ENCODE measurements around the gene MYL12B.
"Not testable (repeated sequence)": the region's sequence is repeated elsewhere in the genome, so short reads cannot be mapped to it uniquely, and the experiment has no call there.

The MYL12B gene

DNA sequence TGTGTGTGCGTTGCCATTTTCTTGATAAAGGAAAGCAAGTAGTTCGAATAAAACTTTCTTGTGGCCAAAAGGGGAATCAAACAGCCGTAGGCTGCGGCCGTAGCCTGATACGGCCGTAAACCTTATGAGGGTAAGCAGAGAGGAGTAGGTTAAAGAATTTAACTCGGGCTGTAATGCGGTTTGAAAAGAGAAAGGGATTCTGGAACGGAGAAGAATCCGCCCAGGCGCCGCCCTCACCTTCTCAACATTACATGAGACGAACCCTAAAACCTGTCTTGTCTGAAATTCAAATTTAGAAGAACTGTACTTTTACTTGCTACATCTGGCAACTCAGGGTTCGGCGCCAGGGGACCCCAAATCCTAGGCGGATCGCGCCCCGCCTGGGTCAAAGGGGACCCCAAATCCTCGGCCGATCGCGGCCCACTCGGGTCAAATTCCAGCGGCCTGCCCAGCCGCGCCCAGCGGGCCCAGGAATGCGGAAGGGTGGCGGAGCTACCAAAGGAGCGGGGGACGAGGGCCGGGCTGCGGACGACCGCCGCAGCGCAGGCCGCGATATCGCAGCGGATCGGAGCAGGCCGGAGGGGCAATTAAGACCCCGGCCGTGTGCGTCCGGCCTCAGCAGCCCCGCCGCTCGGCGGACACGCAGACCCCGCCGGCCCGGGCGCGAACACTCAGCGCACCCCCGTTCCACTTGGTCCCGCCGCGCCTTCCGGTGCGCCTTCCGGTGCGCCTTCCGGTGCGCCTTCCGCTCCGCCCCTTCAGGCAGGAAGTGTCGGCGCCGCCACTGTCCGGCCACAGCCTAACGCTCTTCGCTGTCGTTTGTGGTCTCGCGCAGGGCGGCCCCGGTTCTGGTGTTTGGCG lies at the start of gene MYL12B:
MYL12B (plus strand) TSS at position 761 of the 861 bp plus-strand sequence. CDS start 10,766 bp downstream, outside the sequence.
- peak in 1 of 2 donors; percentile 58 for DNase-seq (ENCODE audit: low read depth in 2 of 2)

DNA sequence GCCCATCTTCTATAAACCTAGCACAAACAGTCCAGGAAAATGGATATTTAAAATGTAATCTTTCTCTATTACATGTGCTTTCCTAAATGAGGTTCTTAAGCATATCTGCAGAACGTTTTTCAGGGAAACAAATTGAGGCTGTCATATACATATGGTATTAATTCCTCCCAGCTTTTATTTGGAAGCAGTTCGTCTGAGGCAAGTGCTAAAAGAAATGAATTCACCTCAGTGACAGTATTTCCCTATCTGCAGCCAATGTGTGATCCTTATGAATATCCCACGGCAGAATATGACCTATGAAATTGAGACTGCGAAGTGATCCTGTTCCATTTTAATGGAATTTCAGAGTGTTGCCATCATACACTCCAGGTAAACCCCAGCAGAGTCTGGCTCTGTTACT lies 49.3 kb upstream of the MYL12B start:
- DNase-seq (ENCODE audit: low read depth in 2 of 2) = no peak

- DNase-seq (ENCODE audit: low read depth in 2 of 2) = no peak
Observed at GRCh38 chr18:3213300-3214059, 48.5 kb upstream of the MYL12B start.

DNA sequence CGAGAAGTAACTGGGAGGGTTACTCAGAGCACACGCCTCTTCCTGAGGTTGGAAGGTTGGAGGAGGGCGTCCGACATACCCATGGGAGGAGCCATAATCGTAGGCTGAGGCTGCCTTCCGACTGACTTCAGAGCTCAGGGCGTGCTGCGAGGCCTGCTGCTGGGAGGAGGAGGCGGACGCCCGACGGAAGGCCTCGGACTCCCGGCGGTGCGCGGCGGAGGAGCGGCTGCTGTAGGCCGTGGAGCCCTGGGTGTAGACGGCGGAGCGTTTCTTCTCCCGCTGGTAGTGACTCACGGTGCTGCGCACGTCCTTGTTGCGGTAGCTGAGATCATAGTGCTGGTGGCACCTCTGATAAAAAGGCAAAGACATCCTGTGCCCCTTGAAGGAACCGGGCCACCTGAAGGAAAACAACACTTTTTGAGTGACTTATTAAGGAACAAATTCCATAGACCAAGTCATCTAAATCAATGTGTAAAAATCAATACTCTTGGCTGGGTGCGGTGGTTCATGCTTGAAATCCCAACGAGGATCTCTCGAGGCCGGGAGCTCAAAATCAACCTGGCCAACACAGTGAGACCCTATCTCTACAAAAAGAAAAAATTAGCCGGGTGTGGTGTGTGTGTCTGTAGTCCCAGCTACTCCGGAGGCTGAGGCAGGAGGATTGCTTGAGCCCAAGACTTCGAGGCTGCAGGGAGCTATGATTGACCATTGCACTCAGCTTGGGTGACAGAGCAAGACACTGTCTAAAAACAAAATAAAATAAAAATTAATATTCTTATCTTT lies 46.9 kb upstream of the MYL12B start:
- no peak for DNase-seq (ENCODE audit: low read depth in 2 of 2)

- DNase-seq (ENCODE audit: low read depth in 2 of 2) = no peak
Observed at GRCh38 chr18:3216987-3217386, 44.9 kb upstream of the MYL12B start.

DNA sequence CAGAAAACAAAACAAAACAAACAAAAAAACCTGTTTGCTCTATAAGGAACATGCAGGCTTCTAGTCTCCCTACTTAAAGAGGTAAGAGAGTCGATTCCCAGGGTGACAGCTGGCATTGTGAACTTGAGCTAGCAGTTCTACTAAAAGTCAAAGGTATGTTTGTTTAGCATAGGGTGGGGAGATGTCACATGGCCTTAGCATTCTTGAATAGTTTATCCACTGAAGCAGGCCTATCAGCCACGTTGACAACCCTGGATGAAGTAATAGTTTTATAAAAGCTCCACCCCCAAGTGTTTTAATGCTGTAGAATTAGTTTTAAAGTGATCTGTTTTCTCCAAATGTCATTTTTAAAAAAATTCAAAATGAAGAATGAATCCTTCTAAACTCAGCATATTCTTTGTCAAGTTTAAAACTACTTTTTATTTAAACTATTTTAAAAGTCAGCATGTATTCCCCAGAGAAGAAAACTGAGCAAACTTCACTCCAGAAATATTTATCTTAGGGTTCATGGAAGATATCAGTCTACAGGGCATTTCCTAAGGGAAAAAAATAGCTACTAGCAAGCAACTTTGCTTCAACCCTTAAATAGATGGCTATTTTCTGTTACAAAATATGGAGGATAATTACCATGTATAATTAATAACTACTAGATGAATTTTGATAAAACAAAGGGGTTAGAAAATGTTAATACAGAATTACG lies 43.8 kb upstream of the MYL12B start:
- DNase-seq (ENCODE audit: low read depth in 2 of 2) = no peak

GRCh38 chr18:3218819-3219218 lies 43.1 kb upstream of the MYL12B start:
- DNase-seq (ENCODE audit: low read depth in 2 of 2) = no peak

DNA sequence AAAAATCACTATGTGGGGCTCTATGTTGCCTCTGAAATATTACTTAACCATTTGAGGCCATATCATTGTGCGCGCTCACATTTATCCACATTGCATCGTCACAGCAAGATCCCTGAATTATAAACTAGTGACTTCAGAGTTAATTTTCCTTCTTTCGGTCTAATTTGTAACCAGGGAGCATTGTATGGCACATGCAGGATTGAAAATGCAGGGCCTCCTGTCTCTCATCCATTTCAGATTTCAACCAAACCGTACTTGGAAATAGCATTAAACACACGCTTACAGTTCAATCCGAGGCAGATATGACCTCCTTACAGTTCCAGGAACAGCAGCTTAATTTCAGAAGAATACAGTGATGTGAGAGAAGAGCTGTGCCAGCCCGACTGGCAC lies 42.7 kb upstream of the MYL12B start:
- no peak for DNase-seq (ENCODE audit: low read depth in 2 of 2)

DNA sequence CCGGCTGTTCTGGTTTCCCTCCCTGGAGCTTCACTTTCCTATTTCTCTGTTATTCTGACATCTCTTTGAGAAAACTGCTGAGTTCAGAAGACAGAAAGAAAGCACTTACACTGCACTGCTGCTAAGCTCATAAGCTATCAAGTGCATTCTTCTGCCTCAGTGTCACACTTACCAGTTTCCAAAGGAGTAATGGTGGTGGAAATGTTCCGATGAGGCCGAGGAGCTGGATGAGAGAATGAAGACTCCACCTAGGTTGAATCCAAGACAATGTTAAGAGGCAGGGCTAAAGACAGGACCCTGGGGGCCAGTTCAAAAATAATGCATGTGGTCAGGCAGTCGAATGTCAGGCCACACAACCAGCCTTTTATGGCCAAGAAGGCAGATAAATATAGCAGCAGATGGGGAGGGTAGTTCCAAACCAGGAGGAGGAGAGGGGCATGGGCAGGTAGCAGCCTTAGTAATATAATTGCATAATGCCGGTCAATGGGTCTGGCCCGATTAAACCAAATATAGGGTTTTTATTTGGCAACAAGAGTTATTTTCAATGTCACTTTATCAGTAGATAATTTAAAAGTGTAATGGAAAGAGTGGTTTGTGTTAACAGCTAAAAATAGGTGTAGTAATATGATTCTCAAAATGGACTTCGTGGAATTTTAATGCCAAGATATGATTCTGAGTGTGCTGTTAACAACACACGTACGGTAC lies 42.1 kb upstream of the MYL12B start, which contains the start of gene MYOM1:
MYOM1 (minus strand) TSS at position 338 of the 705 bp plus-strand sequence. CDS start 4,745 bp downstream, outside the sequence.
- no peak for DNase-seq (ENCODE audit: low read depth in 2 of 2)

DNA sequence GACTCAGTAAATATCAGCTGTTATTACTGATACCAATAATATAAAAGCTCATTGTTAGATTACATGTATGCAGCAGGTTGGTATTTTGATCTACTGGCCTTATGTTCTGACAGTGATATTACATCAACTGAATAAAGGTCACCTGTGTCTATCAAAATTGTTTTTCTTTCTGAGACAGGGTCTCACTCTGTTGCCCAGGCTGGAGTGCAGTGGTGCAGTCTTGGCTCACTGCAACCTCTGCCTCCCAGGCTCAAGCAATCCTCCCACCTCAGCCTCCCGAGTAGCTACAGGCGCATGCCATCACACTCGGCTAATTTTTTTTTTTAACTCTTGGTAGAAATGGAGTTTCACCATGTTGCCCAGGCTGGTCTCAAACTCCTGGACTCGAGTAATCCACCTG lies 41.1 kb upstream of the MYL12B start:
- DNase-seq (ENCODE audit: low read depth in 2 of 2) = not testable (repeated sequence)

DNA sequence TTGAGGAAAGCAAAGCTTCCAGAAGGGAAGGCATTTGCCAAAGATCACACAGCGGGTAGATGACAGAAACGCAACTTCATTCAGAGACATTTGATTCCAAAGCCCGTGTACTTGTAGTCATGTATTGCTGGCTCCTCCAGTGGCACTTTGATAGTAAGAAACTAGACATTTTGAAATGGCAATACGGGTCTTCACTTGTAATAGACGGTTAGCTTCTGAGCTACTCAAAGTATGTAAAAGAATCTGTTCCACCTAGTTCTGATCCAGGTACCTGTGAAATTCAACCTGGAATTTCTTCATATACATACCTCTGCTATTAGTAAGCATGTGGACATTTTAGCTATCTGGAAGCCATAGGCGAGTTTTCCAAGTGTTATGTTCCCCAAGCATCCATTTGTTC lies 40.4 kb upstream of the MYL12B start:
- no peak for DNase-seq (ENCODE audit: low read depth in 2 of 2)

- no peak for DNase-seq (ENCODE audit: low read depth in 2 of 2)
Observed at GRCh38 chr18:3223356-3223755, 38.6 kb upstream of the MYL12B start.

GRCh38 chr18:3224223-3224622 lies 37.7 kb upstream of the MYL12B start:
- no peak for DNase-seq (ENCODE audit: low read depth in 2 of 2)

DNA sequence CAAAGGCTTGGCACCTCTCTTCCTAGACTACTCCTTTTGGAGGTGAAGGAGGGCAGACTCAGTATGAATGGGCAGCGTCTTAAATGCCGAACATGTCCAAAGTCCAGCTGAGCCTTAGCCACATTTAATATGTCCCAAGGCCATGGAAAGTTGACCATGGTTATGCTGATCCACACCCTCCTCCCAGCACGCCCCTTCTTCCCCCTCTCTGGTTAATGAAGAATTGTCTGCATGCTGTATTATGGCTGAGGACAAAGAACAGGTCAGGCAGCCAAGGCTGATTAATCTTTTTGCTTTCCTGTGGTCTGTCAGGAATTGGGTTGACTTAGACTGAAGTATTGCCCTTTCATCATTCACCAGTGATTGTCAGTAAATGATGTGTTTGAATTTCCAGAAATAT lies 36.3 kb upstream of the MYL12B start:
- DNase-seq (ENCODE audit: low read depth in 2 of 2) = no peak

GRCh38 chr18:3226048-3226447 lies 35.9 kb upstream of the MYL12B start:
- DNase-seq (ENCODE audit: low read depth in 2 of 2) = no peak

DNA sequence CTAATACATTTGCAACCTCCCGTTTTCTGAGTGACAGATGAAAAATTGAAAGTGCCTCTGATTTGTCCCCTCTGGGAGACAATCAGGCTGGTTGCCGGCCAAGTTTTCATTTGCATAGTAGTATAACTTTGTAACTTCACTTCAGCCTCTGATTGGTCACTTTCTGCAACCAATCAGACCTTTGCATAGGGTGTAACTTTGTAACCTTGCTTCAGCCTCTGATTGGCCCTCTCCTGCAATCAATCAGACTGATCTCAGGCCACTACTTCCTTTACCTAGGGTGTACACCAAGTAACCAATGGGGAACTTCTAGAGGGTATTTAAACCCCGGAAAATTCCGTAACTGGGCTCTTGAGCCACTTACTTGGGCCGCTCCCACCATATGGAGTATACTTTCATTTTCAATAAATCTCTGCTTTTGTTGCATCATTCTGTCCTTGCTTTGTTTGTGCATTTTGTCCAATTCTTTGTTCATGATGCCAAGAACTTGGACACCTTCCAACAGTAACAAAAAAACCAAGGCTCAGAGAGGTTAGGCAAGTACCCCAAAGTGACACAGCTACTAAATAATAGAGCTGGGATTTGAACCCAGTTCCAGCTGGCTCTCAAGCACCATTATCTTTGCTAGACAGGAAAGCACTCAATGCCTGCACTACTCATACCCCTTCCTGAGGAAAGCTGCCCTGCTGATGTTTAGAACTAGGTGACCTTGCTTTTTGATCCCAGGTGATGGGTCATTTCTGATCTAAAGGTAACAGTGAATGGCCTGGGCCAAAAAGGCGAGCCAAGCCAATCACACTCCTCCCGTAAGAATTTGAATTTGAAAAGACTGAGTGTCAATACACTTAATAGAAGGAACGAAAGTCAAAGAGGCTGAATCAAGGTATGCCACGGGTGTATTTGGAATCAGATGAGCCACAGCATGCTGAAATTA lies 31.3 kb upstream of the MYL12B start:
- no peak for DNase-seq (ENCODE audit: low read depth in 2 of 2)

DNA sequence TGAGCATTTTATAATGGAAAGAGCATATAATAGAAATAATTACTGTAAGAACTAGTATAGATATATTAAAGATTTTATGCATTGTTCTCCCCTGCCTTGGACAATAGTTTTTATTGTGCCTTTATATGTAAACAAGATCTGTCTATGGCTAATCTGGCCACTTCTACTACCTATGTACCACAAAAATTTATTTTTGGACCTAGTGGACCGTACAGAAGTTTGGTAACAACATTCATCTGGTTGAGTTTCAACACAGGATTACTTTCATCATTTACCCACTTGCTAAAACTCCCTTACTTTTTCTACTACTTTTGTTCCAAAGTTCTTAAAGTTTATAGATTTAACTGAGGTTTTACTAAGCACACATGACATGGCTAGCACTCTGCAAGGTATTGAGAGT lies 28.9 kb upstream of the MYL12B start:
- DNase-seq (ENCODE audit: low read depth in 2 of 2) = no peak

- no peak for DNase-seq (ENCODE audit: low read depth in 2 of 2)
Observed at GRCh38 chr18:3233433-3234168, 28.3 kb upstream of the MYL12B start.

DNA sequence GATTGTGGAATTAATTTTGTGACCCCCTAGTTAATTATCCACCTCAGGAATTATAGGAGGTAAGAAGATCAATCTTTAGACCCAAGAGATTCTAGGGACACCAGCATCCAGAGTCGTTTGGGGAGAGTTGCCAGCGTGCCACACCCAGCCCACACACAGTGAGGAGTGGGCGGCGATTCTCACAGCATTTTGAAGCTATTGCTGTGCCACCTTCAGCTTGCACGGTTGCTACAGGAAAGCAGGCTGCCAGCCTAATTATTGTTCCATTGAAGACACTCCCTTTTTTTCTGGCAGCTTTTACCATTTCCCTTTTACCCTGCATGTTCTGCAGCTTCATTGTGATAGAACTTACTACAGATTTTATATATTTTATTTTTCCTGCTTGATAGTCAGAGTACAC lies 27.5 kb upstream of the MYL12B start:
- no peak for DNase-seq (ENCODE audit: low read depth in 2 of 2)
